GM21360 (cell line): ENCODE results near the gene ACIN1.
A peak's percentile ranks its signal among the peaks of the same experiment; 100 is the strongest.
"Not testable (repeated sequence)": the region's sequence is repeated elsewhere in the genome, so short reads cannot be mapped to it uniquely, and the experiment has no call there.

Experiments used
- ATAC-seq: cut with Tn5 transposase; IDR thresholded peaks from one replicate; pipeline ENCODE4 v1.9.1; 2021; ENCODE audit warnings: mild to moderate bottlenecking, moderate library complexity; ENCODE audit not compliant: unreplicated experiment

ACIN1 gene

GRCh38 chr14:23108169-23108568 is 13.2 kb upstream of the ACIN1 start:
- not testable (repeated sequence) for ATAC-seq

GRCh38 chr14:23107620-23108019 is 12.7 kb upstream of the ACIN1 start:
- ATAC-seq: not testable (repeated sequence)

GRCh38 chr14:23106747-23107045 is 11.8 kb upstream of the ACIN1 start:
- ATAC-seq: no peak

GRCh38 chr14:23105348-23105824 is 10.4 kb upstream of the ACIN1 start:
- ATAC-seq: no peak

GRCh38 chr14:23104591-23105347 is 9.8 kb upstream of the ACIN1 start, which contains the start of gene CIROP:
CIROP (minus strand) TSS chr14:23104989; CDS start chr14:23104920, 69 bp downstream.
- ATAC-seq: no peak

GRCh38 chr14:23104070-23104590 is 9.2 kb upstream of the ACIN1 start:
- no peak for ATAC-seq

- ATAC-seq: no peak
These were observed 8.6 kb upstream of the ACIN1 start for GRCh38 chr14:23103581-23103980.

GRCh38 chr14:23102801-23103200 is 7.9 kb upstream of the ACIN1 start:
- no peak for ATAC-seq

GRCh38 chr14:23101986-23102625 is 7.2 kb upstream of the ACIN1 start:
- ATAC-seq: no peak

GRCh38 chr14:23101213-23101970 is 6.5 kb upstream of the ACIN1 start:
- no peak for ATAC-seq

GRCh38 chr14:23099212-23099861 is 4.4 kb upstream of the ACIN1 start:
- no peak for ATAC-seq

GRCh38 chr14:23097786-23098185 is 2.9 kb upstream of the ACIN1 start:
- ATAC-seq: no peak

GRCh38 chr14:23095196-23096108 is 516 bp upstream of the ACIN1 start, which contains the start of gene C14orf119:
C14orf119 (plus strand) TSS chr14:23095505; CDS start chr14:23097659, 2,154 bp downstream.
- peak; percentile 86 for ATAC-seq

- no peak for ATAC-seq
These were observed 808 bp downstream of the ACIN1 start for GRCh38 chr14:23093991-23094665.

GRCh38 chr14:23093526-23093925 is 1.4 kb downstream of the ACIN1 start:
- ATAC-seq: no peak

- ATAC-seq: no peak
These were observed 1.8 kb downstream of the ACIN1 start for GRCh38 chr14:23093104-23093503.

GRCh38 chr14:23091294-23092225 is 3.4 kb downstream of the ACIN1 start:
- ATAC-seq: no peak

GRCh38 chr14:23090254-23090636 is 4.7 kb downstream of the ACIN1 start:
- no peak for ATAC-seq
